IPS-20b (cell line): ENCODE results near the gene DGKK.

Experiments
- H3K27ac ChIP-seq: one replicate; pipeline ENCODE4 v1.5.1; 2013; ENCODE audit warnings: low read length
- H3K27me3 ChIP-seq: 2 replicates; pipeline ENCODE4 v1.6.1; 2013; ENCODE audit warnings: mild to moderate bottlenecking, low read length, inconsistent platforms; ENCODE audit not compliant: insufficient read depth
- H3K36me3 ChIP-seq: 2 replicates; pipeline ENCODE4 v1.6.1; 2013; ENCODE audit warnings: low read depth, mild to moderate bottlenecking, inconsistent platforms, low read length, moderate library complexity; ENCODE audit not compliant: insufficient read depth
- H3K4me1 ChIP-seq: 2 replicates; pipeline ENCODE4 v1.6.1; 2013; ENCODE audit warnings: mild to moderate bottlenecking, control low read depth, inconsistent platforms, low read length, moderate library complexity; ENCODE audit not compliant: insufficient read depth
- H3K4me3 ChIP-seq: 2 replicates; pipeline ENCODE4 v1.5.1; 2013; ENCODE audit warnings: mild to moderate bottlenecking, low read length, inconsistent platforms
- H3K9ac ChIP-seq: 2 replicates; pipeline ENCODE4 v1.6.1; 2013; ENCODE audit warnings: low read depth, mild to moderate bottlenecking, inconsistent platforms, low read length, moderate library complexity
- H3K9me3 ChIP-seq: 2 replicates; pipeline ENCODE4 v1.6.1; 2013; ENCODE audit warnings: mild to moderate bottlenecking, low read depth, low read length, inconsistent platforms; ENCODE audit not compliant: insufficient read depth

Gene DGKK

DNA sequence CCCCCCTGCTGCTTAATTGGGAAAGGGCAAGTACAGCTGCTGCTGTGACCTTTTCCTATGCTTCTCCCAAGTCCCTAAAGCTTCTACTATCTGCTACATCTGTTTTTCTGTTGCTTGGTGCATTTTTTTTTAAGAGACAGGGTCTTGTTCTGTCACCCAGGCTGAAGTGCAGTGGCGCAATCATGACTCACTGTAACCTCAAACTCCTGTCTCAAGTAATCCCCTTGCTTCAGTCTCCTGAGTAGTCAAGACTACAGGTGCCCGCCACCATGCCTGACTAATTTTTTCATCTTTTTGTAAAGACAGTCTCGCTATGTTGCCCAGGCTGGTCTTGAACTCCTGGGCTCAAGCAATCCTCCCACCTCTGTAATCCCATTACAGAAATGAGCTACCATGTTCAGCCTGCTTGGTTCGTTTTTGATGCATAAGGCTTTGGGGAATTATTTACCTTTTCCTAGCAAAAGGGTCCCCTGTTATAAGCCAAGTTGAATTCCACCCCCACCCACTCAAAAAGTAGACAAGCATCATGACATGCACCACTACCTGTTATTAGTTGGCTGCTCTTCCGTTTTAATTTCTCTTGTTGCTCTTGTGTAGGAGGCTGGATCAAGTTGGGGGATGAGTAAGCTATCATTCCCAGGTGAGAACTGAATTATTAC, 39.6 kb downstream of the DGKK start:
- H3K27me3 ChIP-seq: no peaks in the 10 kb centered on the region
- H3K4me3 ChIP-seq: no peak overlapping the region
- no peaks in the 10 kb centered on the region for H3K36me3 ChIP-seq
- H3K9ac ChIP-seq: no peak overlapping the region
- peaks cover 31% of the 10 kb centered on the region for H3K4me1 ChIP-seq
- no peaks in the 10 kb centered on the region for H3K9me3 ChIP-seq
- no peak overlapping the region for H3K27ac ChIP-seq

DNA sequence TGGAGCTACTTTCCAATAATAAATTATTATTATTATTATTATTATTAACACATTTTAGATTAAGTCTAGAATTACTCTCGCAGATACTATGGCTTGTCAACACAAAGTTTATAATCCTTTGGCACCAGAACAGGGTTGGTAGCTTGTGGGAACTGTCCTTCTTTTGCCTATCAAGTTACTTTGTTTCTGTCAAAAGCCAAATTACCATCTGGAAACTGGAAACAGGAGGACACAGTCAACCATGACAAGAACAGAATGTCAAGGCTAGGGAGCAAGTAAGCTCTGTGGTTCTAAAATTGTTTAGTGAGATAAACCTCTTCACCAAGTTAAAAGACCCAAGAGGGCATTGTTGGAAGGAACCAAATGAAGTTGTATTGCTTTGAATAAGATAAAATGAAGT, 42.5 kb downstream of the DGKK start:
- no peaks in the 10 kb centered on the region for H3K27me3 ChIP-seq
- no peak overlapping the region for H3K4me3 ChIP-seq
- H3K9ac ChIP-seq: no peak overlapping the region
- no peak overlapping the region for H3K27ac ChIP-seq
- H3K36me3 ChIP-seq: no peaks in the 10 kb centered on the region; the same call in 1 of the 2 replicates
- peaks cover 24% of the 10 kb centered on the region for H3K4me1 ChIP-seq
- no peaks in the 10 kb centered on the region for H3K9me3 ChIP-seq

DNA sequence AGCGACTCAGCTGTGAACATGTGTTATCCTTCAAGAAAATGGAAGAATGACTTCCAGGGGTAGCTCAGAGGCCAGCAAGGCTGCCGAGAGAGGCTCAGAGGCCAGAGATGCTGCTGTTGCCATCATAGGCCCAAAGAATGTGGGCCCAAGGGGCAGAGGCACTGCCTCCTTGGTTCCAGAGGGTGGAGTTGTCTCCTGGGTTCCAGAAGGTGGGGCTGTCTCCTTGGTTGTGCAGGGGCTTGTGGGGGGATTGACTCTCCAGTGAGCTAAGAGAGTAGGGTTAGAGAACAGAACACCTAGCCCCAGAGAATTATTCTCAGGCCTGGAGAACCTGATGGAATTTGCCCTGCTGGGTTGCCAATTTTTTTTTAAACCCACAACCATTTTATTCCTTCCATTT, 62.6 kb downstream of the DGKK start:
- no peaks in the 10 kb centered on the region for H3K4me1 ChIP-seq
- H3K27me3 ChIP-seq: no peaks in the 10 kb centered on the region
- H3K9ac ChIP-seq: no peak overlapping the region
- no peaks in the 10 kb centered on the region; the same call in 1 of the 2 replicates for H3K36me3 ChIP-seq
- no peaks in the 10 kb centered on the region for H3K9me3 ChIP-seq
- no peak overlapping the region for H3K27ac ChIP-seq
- no peak overlapping the region for H3K4me3 ChIP-seq

DNA sequence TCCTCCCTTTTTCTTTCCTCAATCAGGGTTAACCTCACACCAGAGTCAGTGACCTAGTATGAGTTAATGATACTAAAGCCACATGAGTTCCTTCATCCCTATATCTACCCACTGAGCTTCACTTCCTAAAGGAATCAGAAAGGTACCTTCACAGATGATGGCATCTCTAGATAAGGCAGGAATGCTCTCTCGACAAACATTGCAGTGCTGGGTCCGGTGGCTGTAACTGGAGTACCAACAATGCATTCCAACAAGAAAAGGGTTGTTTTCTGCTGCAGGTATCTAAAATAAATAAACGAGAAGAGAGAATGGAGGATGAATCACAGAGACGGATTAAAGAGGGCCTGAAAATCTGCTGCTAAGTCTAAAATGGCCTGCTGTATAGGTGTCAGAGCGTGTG, 66.7 kb downstream of the DGKK start:
- Histone ChIP-seq H3K27ac (no peak overlapping the region), H3K27me3 (no peaks in the 10 kb centered on the region)

DNA sequence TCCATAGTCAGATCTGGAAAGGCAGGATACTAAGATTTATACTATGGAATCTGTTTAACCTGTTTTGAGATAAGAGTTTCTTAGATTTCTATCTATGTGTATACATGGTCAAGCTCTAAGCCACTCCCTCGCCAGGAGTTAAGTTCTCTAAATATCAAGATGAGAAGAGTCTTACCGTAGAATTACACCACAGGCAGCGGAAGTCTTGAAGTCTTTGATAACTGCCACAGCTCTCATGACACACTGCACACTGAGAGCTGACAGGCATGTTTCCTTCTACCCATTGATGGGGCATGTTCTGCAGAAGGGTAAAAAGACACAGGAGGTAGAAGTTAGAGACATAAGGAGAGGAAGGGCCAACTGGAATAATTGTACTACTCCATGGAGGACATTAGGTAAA, 67.7 kb downstream of the DGKK start:
- H3K27me3 ChIP-seq: no peaks in the 10 kb centered on the region
- H3K27ac ChIP-seq: no peak overlapping the region

More for the DNA sequence above, 66.7 kb downstream of the DGKK start:
- H3K36me3 ChIP-seq: no peaks in the 10 kb centered on the region; the same call in 1 of the 2 replicates
- no peaks in the 10 kb centered on the region for H3K9me3 ChIP-seq
- no peaks in the 10 kb centered on the region for H3K4me1 ChIP-seq
- no peak overlapping the region for H3K9ac ChIP-seq
- no peak overlapping the region for H3K4me3 ChIP-seq

GRCh38 chrX:50393902-50394301, 76.7 kb downstream of the DGKK start:
- no peaks in the 10 kb centered on the region for H3K9me3 ChIP-seq
- H3K4me3 ChIP-seq: no peak overlapping the region
- H3K9ac ChIP-seq: no peak overlapping the region
- no peaks in the 10 kb centered on the region for H3K4me1 ChIP-seq
- no peaks in the 10 kb centered on the region; the same call in 1 of the 2 replicates for H3K36me3 ChIP-seq
- H3K27me3 ChIP-seq: no peaks in the 10 kb centered on the region
- H3K27ac ChIP-seq: no peak overlapping the region

More for the DNA sequence above, 67.7 kb downstream of the DGKK start:
- Histone ChIP-seq H3K9ac (no peak overlapping the region), H3K4me1 (no peaks in the 10 kb centered on the region), H3K36me3 (no peaks in the 10 kb centered on the region; the same call in 1 of the 2 replicates), H3K9me3 (no peaks in the 10 kb centered on the region), H3K4me3 (no peak overlapping the region)

- H3K4me3 ChIP-seq: no peak overlapping the region
- H3K9me3 ChIP-seq: no peaks in the 10 kb centered on the region
These were observed 84.1 kb downstream of the DGKK start for GRCh38 chrX:50386520-50386919.

DNA sequence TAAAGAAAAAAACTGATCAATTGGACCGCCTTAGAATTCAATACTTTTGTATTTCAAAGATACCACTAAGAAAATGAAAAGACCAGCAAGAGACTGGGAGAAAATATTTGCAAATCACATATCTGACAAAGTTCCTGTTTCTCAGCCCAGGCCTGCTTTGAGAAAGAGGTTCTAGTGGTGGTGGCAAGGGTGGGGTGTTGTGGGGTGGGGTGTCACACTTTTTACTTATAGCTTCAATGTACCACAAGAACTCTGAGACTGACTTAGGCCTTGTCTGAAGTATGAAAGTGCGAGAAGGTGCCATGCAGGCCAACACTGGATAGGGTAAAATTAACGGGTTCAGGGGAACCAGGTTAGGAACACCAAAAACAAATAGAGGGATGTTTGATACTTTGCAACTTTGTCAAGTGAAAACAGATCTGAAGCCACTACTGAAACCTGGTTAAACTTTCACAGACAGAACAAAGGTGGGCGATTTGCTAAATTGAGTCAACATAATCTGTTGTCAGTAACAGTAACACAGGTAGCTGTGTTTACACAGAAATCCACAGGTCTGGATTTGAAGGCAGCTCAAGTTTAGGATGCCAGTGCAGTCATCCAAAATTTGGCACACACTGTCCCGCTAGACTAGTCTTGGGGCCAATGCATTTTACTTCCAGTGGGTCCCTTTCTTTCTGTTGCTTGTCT, 88.8 kb downstream of the DGKK start:
- Histone ChIP-seq H3K4me3 (no peak overlapping the region), H3K9me3 (no peaks in the 10 kb centered on the region), H3K9ac (no peak overlapping the region), H3K4me1 (no peaks in the 10 kb centered on the region), H3K27ac (no peak overlapping the region), H3K27me3 (no peaks in the 10 kb centered on the region), H3K36me3 (peaks cover 17% of the 10 kb centered on the region; the same call in 1 of the 2 replicates)

More at GRCh38 chrX:50386520-50386919, 84.1 kb downstream of the DGKK start:
- H3K36me3 ChIP-seq: no peaks in the 10 kb centered on the region; the same call in 1 of the 2 replicates
- no peak overlapping the region for H3K9ac ChIP-seq
- no peaks in the 10 kb centered on the region for H3K4me1 ChIP-seq
- H3K27me3 ChIP-seq: no peaks in the 10 kb centered on the region
- H3K27ac ChIP-seq: no peak overlapping the region

DNA sequence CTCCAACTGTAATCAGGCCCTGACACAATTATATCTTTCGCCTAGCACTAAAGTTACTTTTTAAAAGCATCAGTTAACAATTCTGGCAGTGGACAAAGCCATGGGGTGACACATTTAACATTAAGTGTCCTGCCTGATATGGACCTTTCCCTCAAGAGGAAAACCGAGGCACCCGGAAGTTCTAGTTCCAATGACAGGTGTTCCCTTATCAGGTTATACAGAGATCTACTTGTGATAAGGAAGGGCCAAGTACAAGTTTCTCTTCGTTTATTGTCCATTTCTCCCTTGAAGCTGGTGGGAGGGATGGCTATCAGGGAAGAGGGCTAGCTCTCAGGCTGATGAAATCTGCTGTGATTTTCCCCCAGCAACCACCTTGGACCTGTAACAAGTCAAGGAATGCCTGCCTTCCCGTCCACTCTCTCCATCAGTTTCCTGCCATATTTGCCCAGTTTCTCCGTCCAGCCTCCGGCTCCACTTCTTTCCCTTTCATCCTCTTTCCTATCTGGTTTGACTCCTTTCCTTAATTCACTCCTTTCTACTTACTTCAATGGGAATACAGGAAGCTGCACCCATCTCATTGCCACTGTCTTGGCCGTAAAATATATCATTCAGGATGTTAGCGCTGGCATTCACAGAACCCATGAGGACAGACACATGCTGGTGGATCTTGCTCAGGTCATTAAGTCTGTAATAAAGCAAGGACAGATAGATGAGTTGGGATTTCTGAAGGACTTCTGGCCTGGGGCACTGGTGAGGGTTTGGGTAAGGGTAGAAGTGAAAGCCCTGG, 95.0 kb downstream of the DGKK start:
- no peaks in the 10 kb centered on the region for H3K9me3 ChIP-seq
- no peaks in the 10 kb centered on the region for H3K4me1 ChIP-seq
- no peak overlapping the region for H3K9ac ChIP-seq
- H3K4me3 ChIP-seq: no peak overlapping the region
- H3K36me3 ChIP-seq: peaks cover 22% of the 10 kb centered on the region; the same call in 1 of the 2 replicates
- H3K27me3 ChIP-seq: no peaks in the 10 kb centered on the region
- no peak overlapping the region for H3K27ac ChIP-seq

DNA sequence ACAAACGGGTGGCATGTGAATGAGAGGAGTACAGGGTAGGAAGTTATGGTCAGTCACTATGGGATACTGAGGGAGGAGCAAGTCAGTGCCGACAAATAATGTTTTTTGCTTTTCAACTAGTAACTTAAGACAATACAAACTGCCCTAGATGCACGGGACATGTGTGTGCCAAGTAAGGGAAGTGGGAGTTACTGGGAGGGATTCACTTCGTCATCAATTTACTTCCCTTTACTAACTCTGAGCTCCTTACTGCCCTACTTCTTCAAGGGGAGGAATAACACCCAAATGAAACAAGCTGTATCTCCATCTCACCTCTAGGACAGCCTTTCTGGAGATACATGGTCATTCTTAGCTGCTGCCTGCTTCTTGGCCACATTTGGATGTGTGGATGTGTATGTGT, 97.7 kb downstream of the DGKK start:
- Histone ChIP-seq H3K9ac (no peak overlapping the region), H3K4me3 (no peak overlapping the region), H3K36me3 (peaks cover 24% of the 10 kb centered on the region; the same call in 1 of the 2 replicates), H3K27ac (no peak overlapping the region), H3K9me3 (no peaks in the 10 kb centered on the region), H3K27me3 (no peaks in the 10 kb centered on the region), H3K4me1 (no peaks in the 10 kb centered on the region)

- Histone ChIP-seq H3K4me3 (no peak overlapping the region), H3K4me1 (no peaks in the 10 kb centered on the region), H3K9me3 (no peaks in the 10 kb centered on the region), H3K27me3 (no peaks in the 10 kb centered on the region), H3K9ac (no peak overlapping the region), H3K36me3 (no peaks in the 10 kb centered on the region), H3K27ac (no peak overlapping the region)
These were observed 126.7 kb downstream of the DGKK start for GRCh38 chrX:50343917-50344316.
